ENCODE results near the gene SORL1. TPM values are rescaled to one million over a fixed set of nuclear protein-coding genes. Genes with fewer than 3 reads are reported as not detected.

The SORL1 gene
- total RNA-seq, 1 experiment from 2014 or later, result 6.1 TPM

GRCh38 chr11:121595717-121596161 lies 143.6 kb downstream of the SORL1 start:
- DNase-seq, result no peak
- no TSS peak for BruUV-seq (replicated peaks)
- Mint-ChIP-seq H3K4me3 (ENCODE audit: low read depth, unreplicated experiment) (no peak overlapping the region), H3K27me3 (ENCODE audit: unreplicated experiment) (no peaks in the 10 kb centered on the region), H3K4me1 (ENCODE audit: low read depth, unreplicated experiment) (no peaks in the 10 kb centered on the region), H3K27ac (ENCODE audit: unreplicated experiment) (no peak overlapping the region), H3K36me3 (ENCODE audit: insufficient read depth, unreplicated experiment) (no peaks in the 10 kb centered on the region), H3K9me3 (ENCODE audit: low read depth, unreplicated experiment) (no peaks in the 10 kb centered on the region)
- CTCF ChIA-PET, result no interaction called here
- intact Hi-C loops (cut with micrococcal nuclease; ENCODE audit: unreplicated experiment), result no loop called here
- no peak for TF ChIP-seq CTCF (IDR thresholded peaks at IDR 0.05; ENCODE audit: unreplicated experiment)

- no peak for DNase-seq
- CTCF ChIA-PET, result no interaction called here
- Mint-ChIP-seq H3K27ac (ENCODE audit: unreplicated experiment) (no peak overlapping the region), H3K27me3 (ENCODE audit: unreplicated experiment) (no peaks in the 10 kb centered on the region), H3K9me3 (ENCODE audit: low read depth, unreplicated experiment) (no peaks in the 10 kb centered on the region), H3K36me3 (ENCODE audit: insufficient read depth, unreplicated experiment) (no peaks in the 10 kb centered on the region), H3K4me3 (ENCODE audit: low read depth, unreplicated experiment) (no peak overlapping the region), H3K4me1 (ENCODE audit: low read depth, unreplicated experiment) (no peaks in the 10 kb centered on the region)
- no TSS peak for BruUV-seq (replicated peaks)
- no peak for TF ChIP-seq CTCF (IDR thresholded peaks at IDR 0.05; ENCODE audit: unreplicated experiment)
- intact Hi-C loops (cut with micrococcal nuclease; ENCODE audit: unreplicated experiment), result no loop called here
Measured at GRCh38 chr11:121596195-121597155, 144.4 kb downstream of the SORL1 start.

DNA sequence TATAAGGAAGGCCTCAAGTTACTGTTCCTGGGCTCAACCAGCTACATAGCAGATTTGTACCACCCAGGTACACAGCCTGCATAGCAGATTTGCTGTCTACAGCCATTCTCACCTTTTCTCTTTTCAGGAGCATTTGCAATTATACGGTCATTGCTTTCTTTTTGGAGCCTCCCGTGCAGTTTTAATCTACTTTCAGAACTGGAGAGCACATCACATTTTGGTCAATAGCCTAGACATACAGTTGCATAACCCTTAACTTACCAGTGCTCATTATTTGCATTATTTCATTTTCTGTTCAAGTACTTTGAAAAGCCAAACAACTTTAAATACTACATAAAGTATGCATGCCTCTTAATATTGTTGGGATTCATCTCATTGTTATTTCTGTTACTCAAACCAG lies 151.2 kb downstream of the SORL1 start:
- H3K9me3 Mint-ChIP-seq (ENCODE audit: low read depth, unreplicated experiment), result no peaks in the 10 kb centered on the region
- TF ChIP-seq CTCF (IDR thresholded peaks at IDR 0.05; ENCODE audit: unreplicated experiment), result no peak
- no peaks in the 10 kb centered on the region for H3K36me3 Mint-ChIP-seq (ENCODE audit: insufficient read depth, unreplicated experiment)
- intact Hi-C loops (cut with micrococcal nuclease; ENCODE audit: unreplicated experiment), result no loop called here
- CTCF ChIA-PET, result no interaction called here
- H3K4me1 Mint-ChIP-seq (ENCODE audit: low read depth, unreplicated experiment), result no peaks in the 10 kb centered on the region
- no peak overlapping the region for H3K4me3 Mint-ChIP-seq (ENCODE audit: low read depth, unreplicated experiment)
- no peak for DNase-seq
- no peaks in the 10 kb centered on the region for H3K27me3 Mint-ChIP-seq (ENCODE audit: unreplicated experiment)
- BruUV-seq (replicated peaks), result no TSS peak
- H3K27ac Mint-ChIP-seq (ENCODE audit: unreplicated experiment), result no peak overlapping the region

- H3K4me1 Mint-ChIP-seq (ENCODE audit: low read depth, unreplicated experiment), result no peaks in the 10 kb centered on the region
- H3K4me3 Mint-ChIP-seq (ENCODE audit: low read depth, unreplicated experiment), result no peak overlapping the region
- no peaks in the 10 kb centered on the region for H3K27me3 Mint-ChIP-seq (ENCODE audit: unreplicated experiment)
- H3K36me3 Mint-ChIP-seq (ENCODE audit: insufficient read depth, unreplicated experiment), result no peaks in the 10 kb centered on the region
- no peak for DNase-seq
- no peaks in the 10 kb centered on the region for H3K9me3 Mint-ChIP-seq (ENCODE audit: low read depth, unreplicated experiment)
- intact Hi-C loops (cut with micrococcal nuclease; ENCODE audit: unreplicated experiment), result no loop called here
- no peak overlapping the region for H3K27ac Mint-ChIP-seq (ENCODE audit: unreplicated experiment)
- no TSS peak for BruUV-seq (replicated peaks)
- TF ChIP-seq CTCF (IDR thresholded peaks at IDR 0.05; ENCODE audit: unreplicated experiment), result no peak
- CTCF ChIA-PET, result no interaction called here
Measured at GRCh38 chr11:121604152-121604551, 152.0 kb downstream of the SORL1 start.

All from Calu3 (cell line).